ENCODE data around the gene CDK12.

DNA sequence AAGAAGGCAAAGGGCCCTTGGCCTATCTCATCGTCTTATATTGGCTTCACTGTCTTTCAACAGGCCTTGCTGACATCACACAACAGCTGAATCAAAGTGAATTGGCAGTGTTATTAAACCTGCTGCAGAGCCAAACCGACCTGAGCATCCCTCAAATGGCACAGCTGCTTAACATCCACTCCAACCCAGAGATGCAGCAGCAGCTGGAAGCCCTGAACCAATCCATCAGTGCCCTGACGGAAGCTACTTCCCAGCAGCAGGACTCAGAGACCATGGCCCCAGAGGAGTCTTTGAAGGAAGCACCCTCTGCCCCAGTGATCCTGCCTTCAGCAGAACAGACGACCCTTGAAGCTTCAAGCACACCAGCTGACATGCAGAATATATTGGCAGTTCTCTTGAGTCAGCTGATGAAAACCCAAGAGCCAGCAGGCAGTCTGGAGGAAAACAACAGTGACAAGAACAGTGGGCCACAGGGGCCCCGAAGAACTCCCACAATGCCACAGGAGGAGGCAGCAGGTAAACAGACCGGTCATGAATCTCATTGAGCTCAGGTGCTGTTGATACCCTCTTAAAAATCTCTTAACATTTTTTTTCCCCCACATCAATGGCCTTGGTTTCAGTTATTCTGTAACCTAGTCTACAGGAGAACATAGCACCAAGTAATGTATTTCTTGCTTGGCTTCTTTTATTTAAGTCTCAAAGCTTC is 64.7 kb downstream of the CDK12 start:
- TF ChIP-seq CTCF (IDR thresholded peaks at IDR 0.05) (no peak), POLR2A (IDR thresholded peaks at IDR 0.05) (no peak)

Measured in body of pancreas (tissue), 4 donors.